SHP77 treated with DMSO at 0.1 percent for 48 hours (cell line): ENCODE data around the gene PRMT2.
"Not testable (repeated sequence)": the region's sequence is repeated elsewhere in the genome, so short reads cannot be mapped to it uniquely, and the experiment has no call there.

Source experiments
- DNase-seq: peaks from one replicate; lab custom pipeline; 2025; lab: John Stamatoyannopoulos, UW

Gene PRMT2

DNA sequence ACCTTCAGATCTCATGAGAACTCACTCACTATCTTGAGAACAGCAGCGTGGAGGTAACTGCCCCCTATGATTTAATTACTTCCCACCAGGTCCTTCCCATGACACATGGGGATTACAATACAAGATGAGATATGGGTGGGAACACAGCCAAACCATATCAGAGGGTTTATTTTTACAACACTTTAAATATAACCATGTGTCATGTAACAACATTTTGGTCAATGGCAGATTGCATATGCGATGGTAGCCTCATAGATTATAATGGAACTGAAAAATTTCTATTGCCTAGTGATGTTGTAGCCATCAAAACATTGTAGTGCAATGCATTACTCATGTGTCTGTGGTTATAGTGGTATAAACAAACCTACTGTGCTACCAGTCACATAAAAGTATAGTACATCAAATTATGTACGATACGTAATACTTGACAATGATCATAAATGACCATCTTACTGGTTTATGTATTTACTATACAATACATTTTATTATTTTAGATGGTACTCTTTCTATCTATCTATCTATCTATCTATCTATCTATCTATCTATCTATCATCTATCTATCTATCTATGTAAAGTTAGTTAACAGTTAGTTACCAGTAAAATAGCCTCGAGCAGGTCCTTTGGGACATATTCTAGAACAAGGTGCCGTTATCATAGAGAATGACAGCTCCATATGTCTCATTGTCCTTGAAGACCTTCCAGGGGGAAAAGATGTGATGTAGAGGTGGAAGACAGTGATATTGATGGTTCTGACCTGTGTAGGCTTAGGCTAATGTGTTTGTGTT, 18.0 kb upstream of the PRMT2 start:
- no peak for DNase-seq

DNA sequence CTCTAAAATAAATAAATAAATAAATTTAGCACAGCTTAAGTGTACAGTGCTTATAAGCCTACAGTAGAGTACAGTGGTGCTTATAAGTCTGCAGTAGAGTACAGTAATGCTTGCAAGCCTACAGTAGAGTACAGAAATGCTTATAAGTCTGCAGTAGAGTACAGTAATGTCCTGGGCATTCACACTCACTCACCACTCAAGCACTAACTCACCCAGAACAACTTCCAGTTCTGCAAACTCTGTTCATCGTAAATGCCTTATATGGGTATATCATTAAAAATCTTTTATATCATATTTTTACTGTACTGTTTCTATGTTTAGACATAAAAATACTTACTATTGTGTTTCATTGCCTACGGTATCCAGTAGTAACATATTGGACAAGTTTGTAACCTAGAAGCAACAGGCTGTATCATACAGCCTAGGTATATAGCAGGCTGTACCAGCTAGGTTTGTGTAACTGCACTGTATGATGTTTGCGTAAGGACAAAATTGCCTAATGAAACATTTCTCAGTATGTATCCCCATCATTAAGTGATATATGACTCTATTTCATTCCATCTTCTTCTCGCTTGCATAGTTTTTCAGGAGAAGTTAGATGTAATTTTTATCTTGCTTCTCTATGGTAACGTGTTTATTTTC, 16.6 kb upstream of the PRMT2 start:
- DNase-seq = no peak

DNA sequence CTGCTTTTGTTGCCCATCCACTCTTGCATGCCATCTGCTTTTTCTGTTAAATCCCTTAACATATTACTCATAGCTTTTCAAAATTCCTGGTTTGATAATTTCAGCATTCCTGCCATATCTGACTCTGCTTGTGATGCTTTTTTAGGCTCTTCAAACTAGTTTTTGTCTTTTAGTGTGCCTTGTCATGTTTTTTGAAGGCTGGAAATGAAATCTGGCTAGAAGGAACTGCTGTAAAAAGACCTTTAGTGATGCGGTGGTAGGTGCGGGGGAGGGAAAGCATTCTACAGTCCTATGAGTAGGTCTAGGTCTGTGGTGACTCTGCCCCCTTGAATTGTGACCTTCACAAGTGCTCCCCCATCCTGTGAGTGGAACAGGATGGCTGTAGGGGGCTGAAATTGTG, 15.6 kb upstream of the PRMT2 start:
- DNase-seq = no peak

DNA sequence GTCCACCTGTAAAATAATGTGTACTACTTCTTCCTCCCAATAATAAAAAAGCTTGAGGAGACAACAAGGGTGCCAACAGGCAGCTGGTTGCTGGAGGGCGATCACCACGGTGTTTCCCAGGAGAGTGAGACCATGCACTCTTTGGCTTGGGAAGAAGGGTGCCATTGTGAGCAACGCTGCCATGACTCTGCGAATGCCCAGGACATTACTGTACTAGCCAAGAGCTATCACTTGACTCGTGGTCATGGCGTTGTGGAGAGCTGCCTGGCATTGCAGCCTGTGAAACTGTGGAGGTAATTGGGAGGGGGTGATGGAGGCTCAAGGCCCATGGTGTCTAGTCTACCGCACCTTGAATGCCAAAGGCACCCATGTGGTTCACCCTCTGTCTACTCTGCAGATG, 14.6 kb upstream of the PRMT2 start:
- no peak for DNase-seq

DNA sequence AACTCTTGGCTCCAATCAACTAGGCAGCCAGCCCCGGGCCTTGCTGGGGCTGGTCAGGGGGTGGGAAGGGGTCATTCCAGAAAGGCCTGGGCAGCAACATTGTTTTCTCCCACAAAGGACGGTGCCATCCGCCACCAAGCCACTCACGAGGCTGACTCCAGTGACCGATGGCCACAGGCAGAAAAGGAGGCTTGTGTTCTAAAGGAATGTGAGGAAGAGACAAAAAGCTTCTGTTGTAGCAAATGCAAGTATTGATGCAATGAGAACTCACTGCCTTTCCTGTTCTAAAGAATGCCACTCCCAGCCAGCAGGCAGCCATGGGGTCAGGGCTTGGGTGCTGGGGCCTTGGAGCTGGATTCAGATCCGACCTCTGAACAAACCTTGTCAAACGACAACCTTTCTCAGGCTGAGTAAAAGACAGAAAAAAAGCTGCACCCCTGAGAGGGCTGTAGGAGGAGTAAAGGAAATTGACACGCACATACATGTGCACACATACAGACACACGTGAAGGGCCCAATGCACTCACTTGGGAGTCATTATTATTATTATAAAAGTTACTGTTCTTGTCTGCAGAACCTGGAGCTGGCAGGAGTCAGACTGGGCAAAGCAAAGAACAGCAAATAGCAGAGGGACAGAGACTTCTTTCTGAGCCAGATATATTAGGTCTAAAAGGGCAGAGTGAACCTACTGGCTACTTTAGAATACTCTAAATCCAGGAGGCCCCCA, 13.9 kb upstream of the PRMT2 start:
- no peak for DNase-seq

DNA sequence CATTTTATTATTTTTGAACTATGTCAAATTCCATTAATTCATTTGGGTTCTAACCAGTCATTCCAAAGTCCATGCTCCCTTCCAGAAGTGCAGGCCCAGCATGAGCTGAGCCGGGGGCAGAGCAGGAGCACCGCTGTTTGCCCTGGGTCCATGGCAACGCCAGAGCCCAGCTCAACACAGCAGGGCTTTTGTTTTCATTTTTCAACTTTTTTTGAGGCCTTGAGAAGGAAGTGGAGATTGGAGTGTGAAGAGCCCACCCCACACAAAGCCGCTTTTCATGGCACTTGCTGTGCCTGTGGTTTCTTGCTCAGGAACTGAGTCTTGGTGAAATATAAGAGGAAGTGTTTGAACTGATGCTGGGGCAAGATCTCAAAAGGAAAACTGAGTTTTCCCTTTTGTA, 13.2 kb upstream of the PRMT2 start:
- DNase-seq = no peak

DNA sequence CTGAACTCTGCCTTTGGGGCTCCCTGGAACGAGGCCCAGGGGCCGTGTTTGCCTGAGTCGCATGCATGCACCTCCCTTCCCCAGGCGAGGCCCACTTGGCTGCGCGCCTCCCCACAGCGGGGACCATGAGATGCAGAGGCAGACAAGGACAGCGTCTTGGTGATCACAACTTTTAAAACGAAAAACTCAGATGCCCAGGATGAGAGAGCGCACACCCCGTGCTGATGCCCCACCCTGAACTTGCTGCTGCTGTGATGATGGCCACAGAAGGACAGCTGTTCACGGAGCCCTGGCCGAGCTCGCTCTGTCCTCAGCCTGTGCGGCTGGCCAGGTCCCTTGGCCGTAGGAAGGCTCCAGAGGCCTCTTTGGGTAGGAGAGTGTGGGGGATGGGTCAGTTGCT, 11.4 kb upstream of the PRMT2 start:
- DNase-seq = no peak

DNA sequence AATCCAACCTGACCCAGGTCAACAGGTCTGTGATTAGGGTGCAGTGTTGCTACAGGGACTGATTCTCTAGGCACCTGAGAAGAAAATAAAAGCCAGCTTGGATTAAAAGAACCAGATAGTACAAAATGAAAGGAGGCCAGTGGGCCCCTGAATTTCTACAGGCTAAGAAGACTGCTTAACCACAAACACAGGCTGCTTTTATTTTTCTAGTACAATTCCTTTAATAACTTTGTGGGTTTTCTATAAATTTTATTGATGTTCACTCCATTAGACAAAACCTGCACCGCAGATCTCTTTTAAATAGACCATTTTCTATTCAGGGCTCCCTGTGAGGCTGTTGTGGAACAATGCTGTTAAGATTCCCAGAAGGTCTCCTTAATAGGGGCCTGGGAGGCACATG, 9.7 kb upstream of the PRMT2 start:
- no peak for DNase-seq

DNA sequence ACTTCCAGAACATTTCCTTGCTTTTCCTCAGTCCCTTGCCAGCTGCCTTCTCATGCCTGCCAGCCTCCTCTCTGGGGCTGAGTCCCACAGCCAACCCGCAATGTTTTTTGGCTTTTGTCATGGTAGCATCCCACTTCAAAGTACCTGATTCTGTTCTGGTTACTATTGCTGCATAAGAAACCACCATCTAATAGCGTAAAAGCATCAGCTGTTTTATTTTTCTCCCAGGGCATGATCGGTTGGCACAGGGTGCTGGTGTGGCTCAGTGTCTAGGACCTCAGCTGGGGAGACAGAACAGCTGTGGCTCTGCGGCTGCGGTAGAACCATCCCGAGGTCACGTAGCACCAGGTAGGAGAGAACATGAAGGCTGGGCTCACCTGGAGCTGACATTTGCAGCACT, 8.9 kb upstream of the PRMT2 start:
- DNase-seq = no peak

DNA sequence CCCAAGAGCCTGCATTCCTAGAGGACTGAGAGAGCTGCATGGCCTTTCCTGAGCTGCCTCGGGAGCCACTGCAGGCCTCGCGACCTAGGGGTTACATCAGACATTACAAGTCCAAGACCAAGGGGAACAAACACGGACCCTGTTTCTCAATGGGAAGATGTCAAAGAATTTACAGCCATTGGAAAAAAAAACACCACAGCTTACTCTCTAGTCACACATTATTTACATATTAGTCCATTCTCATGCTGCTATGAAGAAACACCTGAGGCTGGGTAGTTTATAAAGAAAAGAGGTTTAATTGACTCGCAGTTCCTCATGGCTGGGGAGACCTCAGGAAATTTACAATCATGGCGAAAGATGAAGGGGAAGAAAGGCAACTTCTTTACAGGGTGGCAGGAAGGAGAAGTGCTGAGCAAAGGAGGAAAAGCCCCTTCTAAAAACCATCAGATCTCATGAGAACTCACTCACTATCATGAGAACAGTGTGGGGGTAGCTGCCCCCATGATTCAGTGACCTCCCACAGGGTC, 8.4 kb upstream of the PRMT2 start:
- DNase-seq = no peak

DNA sequence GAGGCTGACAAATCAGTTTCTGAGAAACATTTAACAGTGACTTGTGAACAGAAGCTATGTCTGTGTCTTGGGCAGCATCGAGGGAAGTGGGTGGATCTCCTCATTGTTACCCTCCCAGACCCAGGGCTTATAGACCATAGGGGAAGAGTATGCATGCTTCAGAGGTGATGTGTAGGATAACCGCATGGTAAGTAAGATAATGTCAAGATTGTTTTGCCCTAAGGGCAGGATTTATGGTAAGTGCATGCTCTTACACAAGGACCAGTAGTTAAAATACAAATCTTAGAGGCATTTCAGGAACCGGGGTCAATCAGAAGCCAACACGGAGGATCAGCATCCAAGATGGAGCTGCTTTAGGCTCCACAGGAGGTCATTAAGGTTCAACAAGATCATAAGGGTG, 7.7 kb upstream of the PRMT2 start:
- no peak for DNase-seq

DNA sequence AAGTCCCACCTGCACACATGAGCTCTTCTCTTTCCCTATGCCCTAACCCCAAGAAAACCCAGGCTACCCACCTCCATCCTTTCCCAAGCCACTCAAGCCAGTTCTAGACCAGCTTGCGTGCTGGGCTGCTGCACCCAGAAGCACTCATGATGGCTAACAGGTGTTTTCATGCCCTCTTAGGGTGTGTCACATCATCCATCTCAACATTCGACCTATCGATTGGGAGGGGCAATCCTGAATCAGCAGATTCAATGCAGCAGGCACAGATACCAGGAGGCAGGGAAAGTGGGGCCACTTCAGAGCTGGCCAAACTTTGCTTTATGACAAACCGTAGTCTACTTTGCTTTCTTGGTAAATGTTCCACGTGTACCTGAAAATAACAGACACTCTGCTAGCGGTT, 6.6 kb upstream of the PRMT2 start:
- DNase-seq = no peak

DNA sequence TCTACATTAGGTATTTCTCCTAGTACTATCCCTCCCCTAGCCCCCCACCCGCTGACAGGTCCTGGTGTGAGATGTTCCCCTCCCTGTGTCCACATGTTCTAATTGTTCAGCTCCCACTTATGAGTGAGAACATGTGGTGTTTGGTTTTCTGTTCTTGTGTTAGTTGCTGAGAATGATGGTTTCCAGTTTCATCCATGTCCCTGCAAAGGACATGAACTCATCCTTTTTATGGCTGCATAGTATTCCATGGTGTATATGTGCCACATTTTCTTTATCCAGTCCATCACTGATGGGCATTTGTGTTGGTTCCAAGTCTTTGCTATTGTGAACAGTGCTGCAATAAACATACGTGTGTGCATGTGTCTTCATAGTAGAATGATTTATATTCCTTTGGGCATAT, 4.6 kb upstream of the PRMT2 start:
- not testable (repeated sequence) for DNase-seq

DNA sequence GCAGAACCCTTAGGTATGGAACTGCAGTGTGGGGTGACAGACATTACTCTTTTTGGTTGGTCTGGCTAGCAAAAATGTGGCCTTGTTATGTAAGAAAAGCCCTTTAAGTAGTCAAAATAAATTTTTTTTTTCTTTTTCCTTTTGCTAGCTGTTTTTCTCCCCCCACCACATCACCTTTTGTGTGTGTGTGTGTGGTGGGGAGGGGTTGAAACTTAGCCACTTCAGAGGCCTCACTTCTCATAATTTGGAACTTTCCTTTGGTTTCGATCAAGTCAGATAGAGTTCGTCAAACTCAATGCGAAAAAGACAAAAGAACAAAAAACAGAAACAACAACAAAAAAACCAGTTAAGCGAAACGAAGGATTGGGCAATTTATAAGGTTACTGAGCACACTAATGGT, 1.9 kb upstream of the PRMT2 start:
- no peak for DNase-seq

DNA sequence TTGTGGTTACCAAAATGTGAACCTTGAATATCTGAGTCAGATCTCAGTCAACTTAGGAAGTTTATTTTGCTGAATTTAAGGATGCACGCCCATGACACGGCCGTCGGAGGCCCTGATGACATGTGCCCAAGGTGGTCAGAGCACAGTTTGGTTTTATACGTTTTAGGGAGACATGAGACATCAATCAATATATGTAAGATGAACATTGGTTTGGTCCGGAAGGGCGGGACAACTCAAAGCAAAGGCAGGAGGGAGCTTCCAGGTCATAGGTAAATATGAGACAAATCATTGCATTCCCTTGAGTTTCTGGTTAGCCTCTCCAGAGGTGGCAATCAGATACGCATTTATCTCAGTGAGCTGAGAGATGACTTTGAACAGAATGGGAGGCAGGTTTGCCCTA, 1.0 kb upstream of the PRMT2 start:
- no peak for DNase-seq

DNA sequence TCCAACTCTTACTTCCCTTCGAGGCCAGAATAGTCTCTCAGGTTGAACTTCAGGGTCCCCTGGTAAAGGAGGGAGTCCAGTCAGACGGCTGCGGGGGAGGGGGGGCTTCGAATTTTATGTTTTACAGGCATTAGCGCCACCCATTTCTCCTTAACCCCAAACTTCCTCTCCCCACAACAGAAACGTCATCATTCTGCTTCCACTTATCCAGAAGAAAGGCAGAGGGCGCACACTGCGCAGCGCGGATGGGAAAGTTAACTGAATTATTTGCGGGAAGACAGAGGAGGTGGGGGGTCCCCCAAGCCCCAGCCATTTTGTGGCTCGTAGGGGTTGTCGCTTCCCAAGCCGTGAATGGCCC, 529 bp upstream of the PRMT2 start:
- DNase-seq = no peak

DNA sequence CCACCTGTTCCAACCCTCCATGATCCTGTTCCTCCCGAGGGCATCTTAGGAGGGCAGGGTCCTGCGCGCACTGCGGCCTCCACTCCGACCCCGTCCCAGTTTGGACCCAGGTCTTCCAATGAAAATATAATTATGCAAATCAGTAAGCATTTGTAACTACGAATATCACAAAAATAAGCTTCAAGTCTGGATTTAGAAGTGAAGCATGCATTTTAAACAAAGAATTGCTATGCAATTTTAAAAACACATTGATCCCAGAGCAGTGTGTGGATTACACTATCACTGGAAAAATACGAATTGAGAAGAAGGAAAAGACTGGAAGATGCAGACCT, 673 bp downstream of the PRMT2 start:
- no peak for DNase-seq

DNA sequence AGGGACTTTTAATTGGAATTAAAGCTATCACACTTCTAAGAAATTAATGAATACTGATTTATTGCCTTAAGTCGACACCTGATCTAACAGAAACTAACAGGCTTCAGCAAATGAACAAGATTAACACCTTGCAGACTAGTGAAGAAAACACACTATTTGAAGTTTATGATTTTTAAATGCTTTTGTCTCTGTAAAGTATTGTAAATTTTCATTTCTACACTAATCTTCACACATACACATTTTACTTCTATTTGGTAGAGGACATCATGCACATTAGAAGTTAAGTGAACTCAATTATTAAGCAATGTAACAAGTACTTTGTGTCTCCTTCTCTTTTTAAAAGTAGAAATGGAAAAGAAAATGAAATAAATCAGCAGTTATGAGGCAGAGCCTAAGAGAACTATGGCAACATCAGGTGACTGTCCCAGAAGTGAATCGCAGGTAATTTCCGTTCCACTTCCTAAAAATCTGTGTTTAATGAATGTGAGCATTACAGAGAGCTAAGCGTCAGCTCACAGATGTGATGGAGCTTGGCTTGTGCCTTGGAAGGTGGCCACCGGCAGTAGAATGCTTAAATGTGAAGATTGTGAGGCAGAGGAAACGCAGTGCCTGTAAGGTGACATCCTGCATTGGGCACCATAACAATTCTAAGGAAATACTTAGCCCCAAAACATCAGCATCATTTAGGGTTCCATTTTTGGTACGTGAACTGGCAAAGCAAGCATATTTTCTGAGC, 1.2 kb downstream of the PRMT2 start:
- DNase-seq = no peak

DNA sequence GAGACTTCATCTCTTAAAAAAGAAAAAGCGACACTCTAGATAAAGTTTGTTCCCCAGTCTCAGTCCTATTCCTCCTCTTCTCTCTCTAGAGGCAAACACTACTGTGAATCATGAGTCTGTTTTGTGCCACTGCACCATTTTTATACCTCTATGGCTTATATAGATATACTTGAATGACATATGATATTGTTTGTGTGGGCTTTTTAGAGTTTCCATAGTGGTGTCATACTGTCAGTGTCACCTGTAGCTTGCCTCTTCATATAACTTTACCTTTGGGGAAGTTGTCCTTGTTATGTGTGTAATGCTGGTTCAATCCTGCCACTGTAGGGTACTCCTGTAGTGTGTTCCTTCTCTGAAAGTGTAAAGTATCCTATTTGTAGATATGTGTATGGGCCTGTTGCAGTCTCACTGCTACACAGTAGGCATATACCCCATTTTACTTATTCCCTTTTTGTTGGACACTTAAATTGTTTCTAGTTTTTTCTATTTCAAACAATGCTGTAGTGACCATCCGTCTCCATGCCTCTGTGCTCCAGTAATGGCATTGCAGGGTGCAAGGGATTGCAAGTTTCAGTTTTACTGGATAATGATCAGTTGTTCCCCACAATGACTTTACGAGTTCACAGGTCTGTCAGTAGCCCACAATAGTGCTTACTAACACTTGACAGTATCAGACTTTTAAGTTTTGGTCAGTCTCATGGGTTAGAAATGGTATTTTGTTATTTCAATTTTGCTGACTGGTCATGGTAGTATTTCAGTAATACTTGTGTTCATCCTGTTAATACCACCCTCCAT, 2.7 kb downstream of the PRMT2 start:
- no peak for DNase-seq

DNA sequence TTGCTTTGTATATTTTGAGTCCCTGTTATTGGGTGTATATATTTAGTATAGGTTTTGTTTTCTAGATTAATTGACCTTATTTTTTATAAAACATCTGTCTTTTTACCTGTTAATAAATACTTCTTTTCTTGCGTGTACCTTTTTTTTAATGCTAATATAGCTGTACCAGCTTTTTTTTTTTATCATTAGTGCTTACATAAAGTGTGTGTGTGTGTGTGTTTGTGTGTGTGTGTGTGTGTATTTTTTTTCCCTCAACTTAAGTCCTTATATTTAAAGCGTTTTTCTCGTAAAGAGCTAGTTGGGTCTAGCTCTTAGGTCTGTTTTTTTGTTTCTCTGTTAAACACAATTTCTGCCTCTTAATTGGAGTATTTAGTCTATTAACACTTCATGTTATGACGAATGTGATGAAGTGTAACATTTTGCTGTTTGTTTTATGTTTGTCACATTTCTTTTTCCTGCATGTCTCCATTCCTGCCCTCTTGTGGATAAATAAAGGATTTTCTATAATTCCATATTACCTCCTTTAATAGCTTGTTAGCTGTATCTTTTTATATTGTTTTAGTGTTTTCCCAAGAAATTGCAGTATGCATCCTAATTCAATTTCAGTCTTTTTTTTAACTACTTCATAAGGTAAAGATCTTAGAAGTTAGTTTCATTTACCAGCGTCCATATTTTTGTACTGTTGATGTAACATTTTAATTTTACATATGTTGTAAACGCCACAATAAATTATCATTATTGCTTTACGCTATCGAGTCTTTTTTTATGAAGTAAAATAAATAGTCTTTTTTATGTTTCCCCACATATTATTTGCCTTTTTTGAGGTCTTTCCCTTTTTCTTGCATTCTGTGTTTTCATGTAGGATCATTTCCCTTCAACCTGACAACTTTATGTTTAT, 4.3 kb downstream of the PRMT2 start:
- DNase-seq = no peak

DNA sequence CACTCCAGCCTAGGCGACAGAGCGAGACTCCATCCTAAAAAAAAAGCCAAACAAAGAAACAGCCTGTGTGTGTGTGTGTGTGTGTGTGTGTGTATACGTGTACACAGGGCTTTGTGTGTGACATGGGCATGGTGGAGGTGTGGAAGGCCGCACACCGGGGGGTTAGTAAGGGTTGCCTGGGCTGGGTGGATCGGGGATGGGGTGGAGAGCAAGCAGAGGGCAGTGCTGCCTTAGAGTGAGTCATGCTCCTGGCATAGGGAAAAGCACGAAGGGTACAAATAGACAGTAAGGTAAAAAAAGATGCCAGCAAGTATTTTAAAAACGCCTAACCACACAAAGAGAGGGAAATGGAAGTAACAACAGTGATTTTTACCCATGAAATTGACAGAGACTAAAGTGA, 6.2 kb downstream of the PRMT2 start:
- DNase-seq = no peak
